ENCODE data around the gene DIAPH2.
A peak's percentile ranks its signal among the peaks of the same experiment; 100 is the strongest.

The DIAPH2 gene

DNA sequence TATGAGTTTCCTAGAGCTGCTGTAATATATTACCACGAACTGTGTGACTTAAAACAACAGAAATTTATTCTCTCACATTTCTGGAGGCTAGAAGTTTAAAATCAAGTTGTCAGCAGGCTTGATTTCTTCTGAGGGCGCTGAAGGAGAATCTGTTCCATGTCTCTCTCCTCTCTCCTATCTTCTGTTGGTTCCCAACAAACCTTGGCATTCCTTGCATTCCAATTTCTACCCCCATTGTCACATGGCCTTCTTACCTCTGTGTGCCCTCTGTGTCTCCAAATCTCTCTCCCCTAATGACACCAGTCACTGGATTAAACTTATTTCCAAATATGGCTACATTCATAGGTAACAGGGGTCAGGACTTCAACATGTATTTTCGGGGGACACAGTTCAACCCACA, 871.7 kb downstream of the DIAPH2 start:
- DNase-seq (ENCODE audit: low read depth), result no peak
- TF ChIP-seq MYC (IDR thresholded peaks at IDR 0.05; ENCODE audit: low read depth, low read length) (no peak), POLR2A (IDR thresholded peaks at IDR 0.05; ENCODE audit: extremely low read depth, insufficient read length) (no peak)
- TF ChIP-seq, protein P1, sequence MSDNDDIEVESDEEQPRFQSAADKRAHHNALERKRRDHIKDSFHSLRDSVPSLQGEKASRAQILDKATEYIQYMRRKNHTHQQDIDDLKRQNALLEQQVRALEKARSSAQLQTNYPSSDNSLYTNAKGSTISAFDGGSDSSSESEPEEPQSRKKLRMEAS (IDR thresholded peaks at IDR 0.05; ENCODE audit: low read depth, low read length), result no peak
- TF ChIP-seq, protein P2, sequence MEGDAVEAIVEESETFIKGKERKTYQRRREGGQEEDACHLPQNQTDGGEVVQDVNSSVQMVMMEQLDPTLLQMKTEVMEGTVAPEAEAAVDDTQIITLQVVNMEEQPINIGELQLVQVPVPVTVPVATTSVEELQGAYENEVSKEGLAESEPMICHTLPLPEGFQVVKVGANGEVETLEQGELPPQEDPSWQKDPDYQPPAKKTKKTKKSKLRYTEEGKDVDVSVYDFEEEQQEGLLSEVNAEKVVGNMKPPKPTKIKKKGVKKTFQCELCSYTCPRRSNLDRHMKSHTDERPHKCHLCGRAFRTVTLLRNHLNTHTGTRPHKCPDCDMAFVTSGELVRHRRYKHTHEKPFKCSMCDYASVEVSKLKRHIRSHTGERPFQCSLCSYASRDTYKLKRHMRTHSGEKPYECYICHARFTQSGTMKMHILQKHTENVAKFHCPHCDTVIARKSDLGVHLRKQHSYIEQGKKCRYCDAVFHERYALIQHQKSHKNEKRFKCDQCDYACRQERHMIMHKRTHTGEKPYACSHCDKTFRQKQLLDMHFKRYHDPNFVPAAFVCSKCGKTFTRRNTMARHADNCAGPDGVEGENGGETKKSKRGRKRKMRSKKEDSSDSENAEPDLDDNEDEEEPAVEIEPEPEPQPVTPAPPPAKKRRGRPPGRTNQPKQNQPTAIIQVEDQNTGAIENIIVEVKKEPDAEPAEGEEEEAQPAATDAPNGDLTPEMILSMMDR (IDR thresholded peaks at IDR 0.05; ENCODE audit: low read depth, low read length), result no peak
- H3K4me3 ChIP-seq (ENCODE audit: low read depth, low read length), result no peak overlapping the region

DNA sequence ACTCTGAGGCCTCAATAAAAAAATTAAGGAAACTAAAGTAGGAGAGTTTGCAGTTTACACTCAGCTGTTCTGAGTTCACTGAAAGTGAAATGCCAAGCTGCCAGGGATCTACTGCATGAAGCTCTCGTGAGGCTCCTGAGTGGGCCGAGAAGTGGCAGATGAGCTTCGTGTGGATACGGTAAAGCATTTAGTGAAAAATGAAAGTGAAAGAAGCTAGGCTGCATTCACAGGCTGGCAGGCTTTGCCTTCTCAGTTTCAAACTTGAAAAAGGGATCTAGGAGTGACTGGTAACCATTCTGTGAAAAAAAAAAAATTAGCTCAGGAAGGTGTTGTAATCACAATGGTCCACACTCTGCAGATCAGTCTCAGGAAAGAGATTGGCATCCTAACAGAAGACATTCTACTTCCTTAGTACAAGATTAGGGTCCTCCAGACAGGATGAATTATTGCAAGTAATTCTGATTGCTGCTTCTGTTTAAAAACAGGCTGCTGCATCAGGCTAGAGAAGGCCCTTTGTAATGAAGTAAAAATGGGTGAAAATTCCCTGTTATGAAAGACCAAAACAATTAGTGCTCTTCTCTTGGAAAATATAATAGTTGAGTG, 879.0 kb downstream of the DIAPH2 start:
- TF ChIP-seq, protein P2 (IDR thresholded peaks at IDR 0.05; ENCODE audit: low read depth, low read length), result no peak
- TF ChIP-seq MYC (IDR thresholded peaks at IDR 0.05; ENCODE audit: low read depth, low read length) (no peak), POLR2A (IDR thresholded peaks at IDR 0.05; ENCODE audit: extremely low read depth, insufficient read length) (no peak)
- TF ChIP-seq, protein P1 (IDR thresholded peaks at IDR 0.05; ENCODE audit: low read depth, low read length), result no peak
- H3K4me3 ChIP-seq (ENCODE audit: low read depth, low read length), result peak overlapping the region; percentile 40
- peak; percentile 74 for DNase-seq (ENCODE audit: low read depth)

DNA sequence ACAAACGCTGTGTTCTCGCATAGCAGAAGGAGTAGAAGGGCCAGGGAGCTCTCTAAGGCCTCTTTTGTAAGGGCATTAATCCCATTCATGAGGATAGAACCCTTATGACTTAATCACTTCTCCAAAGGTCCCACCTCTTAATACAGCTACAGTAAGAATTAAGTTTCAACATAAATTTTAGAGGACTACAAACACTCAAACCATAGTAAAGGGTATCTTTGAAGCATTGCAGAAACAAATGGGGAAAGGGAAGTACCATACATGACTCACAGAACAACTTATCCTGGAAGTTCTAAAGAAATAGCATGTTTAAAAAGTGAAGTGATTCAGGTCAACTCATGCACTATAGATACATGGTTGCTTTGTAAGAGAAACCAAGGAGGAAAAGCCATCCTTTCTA, 879.9 kb downstream of the DIAPH2 start:
- no peak overlapping the region for H3K4me3 ChIP-seq (ENCODE audit: low read depth, low read length)
- TF ChIP-seq, protein P2 (IDR thresholded peaks at IDR 0.05; ENCODE audit: low read depth, low read length), result no peak
- DNase-seq (ENCODE audit: low read depth), result peak; percentile 10

DNA sequence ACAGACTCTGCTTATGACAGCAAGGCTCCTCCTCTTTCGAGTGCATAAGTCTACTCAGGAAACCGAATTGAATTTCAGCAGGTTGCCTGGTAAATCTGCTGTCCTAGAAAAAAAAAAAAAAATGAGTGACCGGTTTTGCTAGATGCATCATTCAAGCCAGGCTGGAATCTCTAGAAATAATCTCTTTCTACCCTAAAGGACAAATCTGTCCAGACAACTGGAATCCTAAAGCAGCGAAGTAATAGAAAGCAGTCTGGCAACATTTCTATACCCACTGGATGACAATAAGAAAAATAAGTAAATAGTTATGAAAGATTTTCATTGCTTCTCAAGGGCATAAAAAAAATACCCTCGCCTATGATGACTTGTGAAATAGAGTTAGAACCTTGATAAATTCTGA, 902.5 kb downstream of the DIAPH2 start:
- no peak overlapping the region for H3K4me3 ChIP-seq (ENCODE audit: low read depth, low read length)
- DNase-seq (ENCODE audit: low read depth), result no peak
- TF ChIP-seq POLR2A (IDR thresholded peaks at IDR 0.05; ENCODE audit: extremely low read depth, insufficient read length) (no peak), MYC (IDR thresholded peaks at IDR 0.05; ENCODE audit: low read depth, low read length) (no peak)
- TF ChIP-seq, protein P2 (IDR thresholded peaks at IDR 0.05; ENCODE audit: low read depth, low read length), result no peak
- TF ChIP-seq, protein P1 (IDR thresholded peaks at IDR 0.05; ENCODE audit: low read depth, low read length), result no peak

DNA sequence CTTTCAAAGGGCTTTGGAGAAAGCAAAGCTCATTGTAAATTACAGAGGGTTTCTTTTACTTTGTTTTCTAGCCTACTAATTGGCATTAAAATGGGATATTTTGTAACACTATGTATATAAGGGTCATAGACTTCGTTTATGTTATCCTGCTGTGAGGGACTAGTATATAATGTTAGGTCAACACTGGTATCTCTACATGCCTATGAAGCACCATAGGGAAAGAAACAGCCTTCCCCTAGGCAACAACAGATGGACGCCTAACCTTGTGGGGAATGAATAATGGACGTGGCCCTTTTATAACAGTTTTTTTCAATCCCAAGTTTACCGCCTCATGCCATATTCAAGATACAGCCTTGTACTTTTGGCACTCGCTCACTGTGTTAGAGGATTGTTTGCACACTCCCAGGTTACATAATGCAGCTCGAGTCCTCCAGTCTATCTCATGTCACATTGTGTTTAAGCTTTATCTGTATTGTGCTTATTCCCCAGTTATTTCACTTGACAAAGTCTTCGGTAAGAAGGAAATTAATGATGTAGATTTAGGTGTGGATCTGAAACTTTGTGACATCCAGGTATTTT, 910.1 kb downstream of the DIAPH2 start:
- no peak for DNase-seq (ENCODE audit: low read depth)
- H3K4me3 ChIP-seq (ENCODE audit: low read depth, low read length), result no peak overlapping the region
- no peak for TF ChIP-seq POLR2A (IDR thresholded peaks at IDR 0.05; ENCODE audit: extremely low read depth, insufficient read length)
- TF ChIP-seq, protein P2 (IDR thresholded peaks at IDR 0.05; ENCODE audit: low read depth, low read length), result no peak
- TF ChIP-seq MYC (IDR thresholded peaks at IDR 0.05; ENCODE audit: low read depth, low read length), result no peak
- TF ChIP-seq, protein P1 (IDR thresholded peaks at IDR 0.05; ENCODE audit: low read depth, low read length), result no peak

Measured in NB4 (cell line).